Activated T-cell treated with anti-CD3 and anti-CD28 coated beads, Interleukin-2, amount 50 U/mL, for 48 hours (primary cell): Measurements from ENCODE around the gene BRSK2.
"Not testable (repeated sequence)": the region's sequence is repeated elsewhere in the genome, so short reads cannot be mapped to it uniquely, and the experiment has no call there.

Experiments used
- DNase-seq, 2 experiments: peaks; one replicate each; pipeline ENCODE4 v3.0.0-alpha.2; 2020

The BRSK2 gene

DNA sequence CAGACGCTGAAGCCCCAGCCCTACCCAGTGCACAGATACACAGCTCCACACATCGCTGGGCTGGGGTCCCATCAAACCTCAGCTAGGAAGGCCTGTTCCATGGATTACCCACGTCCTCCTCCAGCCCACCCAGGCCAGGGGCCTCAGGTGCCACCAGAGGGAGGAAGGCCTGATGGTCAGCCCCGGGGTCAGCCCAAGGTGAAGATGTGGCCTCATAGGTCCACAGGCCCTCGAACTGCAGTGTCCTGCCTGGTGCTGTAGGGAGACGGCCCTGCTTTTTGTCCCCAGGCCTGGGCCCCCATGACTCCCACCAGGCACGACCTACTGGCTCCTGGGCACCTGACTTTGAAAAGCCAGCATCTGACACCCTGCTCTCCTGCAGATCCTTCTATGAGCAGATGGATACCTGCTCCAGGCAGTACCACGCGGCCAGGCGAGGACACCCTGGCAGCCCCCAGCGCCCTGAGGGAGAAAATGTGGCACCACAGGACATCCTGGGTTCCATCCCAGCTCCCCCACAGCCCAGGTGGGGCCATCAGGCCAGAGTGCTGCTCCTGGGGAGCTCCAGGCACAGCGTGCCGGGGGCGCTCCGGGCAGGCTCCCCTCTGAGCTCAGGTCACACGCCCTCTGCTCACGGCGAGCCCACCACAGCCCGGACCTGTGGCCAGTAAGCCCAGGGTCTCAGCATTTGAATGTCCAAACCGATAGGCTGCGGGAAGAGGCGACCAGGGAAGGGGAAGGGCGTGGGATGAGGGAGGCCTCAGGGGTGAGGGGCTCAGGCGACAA, 112.6 kb downstream of the BRSK2 start:
- no peak for DNase-seq

DNA sequence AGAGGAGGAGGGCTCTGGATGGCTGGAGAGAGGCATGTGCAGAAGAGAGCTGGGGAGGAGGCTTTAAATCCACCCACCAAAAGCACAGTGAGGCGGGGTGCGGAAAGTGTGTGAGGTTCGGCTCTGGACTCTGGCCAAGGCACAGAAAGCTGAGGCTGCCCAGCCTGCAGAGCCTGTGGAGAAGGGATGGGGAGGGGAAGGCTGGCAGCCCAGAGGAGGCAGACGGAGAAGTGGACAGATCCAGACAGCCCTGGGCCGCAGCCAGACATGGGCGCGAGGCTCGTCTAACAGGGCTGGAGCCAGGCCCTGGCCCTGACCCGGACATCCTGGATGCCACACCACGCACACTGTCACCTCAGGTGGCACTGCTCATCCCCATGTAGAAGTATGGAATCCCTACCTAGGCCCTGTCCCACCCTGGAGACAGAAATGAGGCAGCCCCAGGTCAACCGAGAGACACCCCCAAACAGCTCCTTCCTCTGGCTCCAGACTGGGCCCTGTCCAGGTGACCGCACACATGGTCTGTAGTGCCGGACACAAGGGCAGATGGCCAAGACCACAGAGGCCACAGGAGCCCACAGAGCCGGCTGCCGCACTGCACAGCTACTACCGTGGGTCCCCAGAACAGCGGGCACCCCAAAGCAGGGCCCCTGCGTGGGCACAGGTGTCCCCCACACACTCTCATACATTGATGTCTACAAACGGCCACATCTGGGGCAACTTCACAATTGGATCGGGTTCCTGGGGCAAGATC, 113.4 kb downstream of the BRSK2 start:
- DNase-seq, result no peak

DNA sequence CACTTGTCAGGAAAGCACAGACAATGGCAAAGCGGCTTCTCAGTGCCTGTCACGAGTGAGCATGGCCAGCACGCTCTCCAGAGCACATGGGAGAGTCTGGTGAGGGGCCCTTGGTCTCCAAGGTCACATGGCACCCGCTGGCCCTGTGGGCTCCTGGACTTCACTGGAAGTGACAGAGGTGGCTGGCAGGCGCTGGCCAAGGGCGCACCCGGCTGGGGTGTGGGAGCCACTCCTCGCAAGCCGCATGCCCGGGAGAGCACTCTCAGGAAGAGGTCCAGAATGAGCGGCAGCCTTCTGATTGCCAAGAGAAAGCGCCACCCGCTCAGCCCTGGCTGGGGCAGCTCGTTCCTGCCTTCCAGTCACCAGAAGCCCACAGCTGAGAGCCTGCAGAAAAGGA, 114.0 kb downstream of the BRSK2 start:
- DNase-seq, result no peak

DNA sequence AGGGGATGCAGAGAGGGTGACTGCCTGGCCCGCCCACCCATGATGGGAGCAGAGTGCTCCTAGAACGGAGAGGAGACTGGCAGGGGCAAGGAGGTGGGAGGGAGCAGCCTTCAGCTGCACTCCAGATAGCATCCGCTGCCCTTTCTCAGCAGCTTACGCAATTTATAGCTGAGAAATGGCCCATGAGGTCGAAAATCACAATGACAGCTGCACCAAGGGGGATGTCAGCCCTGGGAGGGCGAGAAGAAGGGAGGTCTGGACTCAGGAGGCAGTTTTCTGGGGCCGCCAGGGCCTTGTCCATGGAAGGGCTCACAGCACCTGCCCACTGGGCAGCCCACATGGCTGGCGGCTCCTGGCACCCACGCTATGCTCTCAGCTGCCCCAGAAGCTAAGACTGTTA, 114.4 kb downstream of the BRSK2 start:
- no peak for DNase-seq

DNA sequence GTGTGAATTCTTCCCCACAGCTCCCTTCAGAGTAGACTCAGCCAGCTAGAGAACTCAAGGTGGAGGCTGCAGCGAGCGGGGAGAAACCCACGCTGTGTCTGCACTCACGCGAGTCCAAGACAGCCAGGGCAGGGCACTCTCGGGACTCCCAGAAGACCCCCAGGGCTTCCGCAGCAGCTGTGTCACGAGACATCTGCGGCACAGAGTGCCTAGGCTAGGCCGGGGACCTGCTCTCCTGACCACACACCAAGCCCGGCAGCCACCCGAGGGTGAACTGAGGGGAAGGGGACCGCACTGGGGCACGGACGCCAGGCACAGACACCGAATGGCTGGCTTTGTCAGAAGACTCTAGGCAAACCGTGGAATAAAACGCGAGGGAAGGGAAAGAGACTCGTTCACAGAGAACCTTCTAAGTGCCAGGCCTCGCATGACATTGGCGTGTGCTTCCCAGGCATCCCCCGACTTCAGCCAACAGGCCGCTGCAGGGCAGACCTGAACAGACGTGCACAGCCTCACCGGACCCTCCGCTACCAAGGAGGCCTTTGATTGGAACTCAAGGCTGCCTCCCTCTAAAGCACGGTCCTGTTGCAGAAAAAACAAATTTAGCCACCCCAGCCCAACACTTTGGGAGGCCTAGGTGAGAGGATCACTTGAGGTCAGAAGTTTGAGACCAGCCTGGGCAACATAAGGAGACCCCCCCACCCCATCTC, 115.0 kb downstream of the BRSK2 start:
- DNase-seq, result no peak

DNA sequence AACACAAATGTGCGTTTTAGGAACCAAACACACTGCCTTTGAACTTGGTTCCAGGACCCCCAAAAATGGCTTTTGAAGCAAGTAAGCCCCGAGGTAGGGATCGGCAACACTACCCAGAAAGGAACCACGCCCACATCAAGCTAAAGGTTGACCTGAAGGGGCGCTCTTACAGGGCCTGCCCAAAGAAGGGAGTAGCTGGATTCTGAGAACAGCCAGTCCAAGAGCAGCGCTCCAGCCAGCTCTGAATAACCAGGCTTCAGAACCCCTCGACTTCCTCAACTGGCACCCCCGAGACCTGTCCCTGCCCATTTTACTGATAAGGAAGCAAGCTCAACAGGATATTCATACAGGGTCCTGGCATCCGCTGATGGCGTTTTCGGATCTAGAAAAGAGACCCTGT, 115.7 kb downstream of the BRSK2 start:
- DNase-seq, result no peak

DNA sequence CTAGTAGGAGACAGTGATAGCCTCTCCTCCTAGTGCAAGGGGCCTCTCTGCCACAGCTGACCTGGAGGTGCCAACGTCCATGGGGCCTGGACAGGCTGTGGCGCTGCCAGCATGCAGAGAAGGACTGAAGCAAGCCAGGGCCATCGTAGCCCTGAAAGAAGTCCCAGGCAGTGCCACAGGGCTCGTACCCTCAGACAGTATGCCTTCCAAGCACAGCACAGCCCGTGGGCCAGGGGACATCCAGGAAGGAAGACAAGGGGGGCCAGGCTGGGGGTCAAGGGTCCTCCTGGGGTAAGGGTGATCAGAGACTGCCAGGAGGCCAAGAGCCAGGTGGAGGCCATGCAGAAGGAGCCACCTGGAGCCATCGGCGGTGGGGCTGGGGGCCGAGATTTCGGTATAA, 117.2 kb downstream of the BRSK2 start:
- no peak for DNase-seq

DNA sequence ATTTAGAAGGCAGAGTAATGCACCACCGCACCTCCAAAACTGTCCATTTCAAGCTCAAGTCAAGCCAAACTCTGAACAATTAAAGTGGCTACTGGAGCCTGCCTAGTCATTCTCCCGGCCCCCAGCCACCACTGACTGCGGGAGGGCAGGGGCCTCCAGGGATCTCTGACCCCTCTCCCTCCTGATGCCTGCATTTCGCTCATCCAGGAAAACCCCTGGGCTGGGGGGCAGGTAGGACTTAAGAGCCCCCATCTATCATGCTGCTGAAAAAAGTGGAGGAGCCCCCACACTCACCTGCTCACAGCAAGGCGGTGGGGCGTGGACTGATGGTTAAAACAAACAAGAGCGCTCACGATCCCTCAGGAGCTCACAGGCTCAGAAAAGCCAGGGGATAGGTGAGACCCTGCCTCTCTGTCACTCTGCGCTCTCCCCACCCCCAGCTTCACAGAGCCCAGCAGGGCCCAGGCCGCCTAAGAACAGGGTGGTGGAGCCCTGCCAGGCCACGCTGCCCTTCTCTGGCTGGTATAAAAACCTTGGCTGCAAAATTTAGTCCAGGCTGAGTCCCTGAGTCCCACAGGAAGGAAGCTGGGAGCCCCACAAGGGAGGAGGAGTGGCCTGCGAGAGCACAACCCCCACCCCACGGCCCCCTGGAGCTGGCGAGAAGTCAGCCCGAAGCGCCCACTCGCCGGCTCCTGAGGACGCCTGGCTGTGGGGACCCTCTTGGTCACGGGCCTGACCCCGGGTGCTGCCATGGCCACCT, 117.8 kb downstream of the BRSK2 start:
- no peak for DNase-seq

DNA sequence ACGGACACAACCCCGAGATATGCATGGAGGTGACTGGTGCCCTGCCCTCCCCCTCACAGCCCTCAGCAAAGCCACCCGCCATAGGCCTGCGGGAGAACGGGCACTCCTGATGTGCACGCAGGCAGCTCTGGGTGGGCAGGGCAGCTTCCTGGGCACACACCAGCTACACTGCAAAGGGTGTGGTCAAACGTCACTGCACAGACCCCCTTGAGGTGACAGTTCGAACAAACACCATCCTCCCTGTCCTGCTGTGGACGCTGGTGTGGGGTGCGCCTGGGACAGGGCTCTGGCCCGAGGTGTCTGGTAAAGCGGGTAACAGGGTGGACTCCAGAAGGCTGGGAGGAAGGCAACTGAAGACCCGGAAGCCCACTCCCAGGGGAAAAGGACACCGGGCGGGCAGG, 118.8 kb downstream of the BRSK2 start:
- DNase-seq, result no peak

DNA sequence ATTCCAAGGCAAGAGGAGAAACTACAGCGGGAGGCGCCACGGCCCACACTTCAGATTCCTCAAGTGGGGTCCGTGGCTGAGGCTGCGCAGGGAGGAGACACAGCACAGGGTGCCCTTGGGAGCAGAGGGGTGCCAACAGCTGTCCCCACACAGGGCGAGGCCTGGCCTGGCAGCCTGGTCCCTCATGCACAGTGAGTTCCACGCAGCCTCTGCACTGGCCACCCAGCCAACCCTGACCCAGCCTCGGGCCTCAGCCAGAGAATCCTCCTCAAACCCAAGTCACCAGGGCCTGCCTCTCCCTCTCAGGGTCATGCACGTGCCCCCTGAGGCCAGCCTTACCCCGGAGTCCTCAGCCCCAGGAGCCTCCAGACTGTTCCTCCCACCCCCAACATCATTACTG, 119.3 kb downstream of the BRSK2 start:
- DNase-seq, result no peak

DNA sequence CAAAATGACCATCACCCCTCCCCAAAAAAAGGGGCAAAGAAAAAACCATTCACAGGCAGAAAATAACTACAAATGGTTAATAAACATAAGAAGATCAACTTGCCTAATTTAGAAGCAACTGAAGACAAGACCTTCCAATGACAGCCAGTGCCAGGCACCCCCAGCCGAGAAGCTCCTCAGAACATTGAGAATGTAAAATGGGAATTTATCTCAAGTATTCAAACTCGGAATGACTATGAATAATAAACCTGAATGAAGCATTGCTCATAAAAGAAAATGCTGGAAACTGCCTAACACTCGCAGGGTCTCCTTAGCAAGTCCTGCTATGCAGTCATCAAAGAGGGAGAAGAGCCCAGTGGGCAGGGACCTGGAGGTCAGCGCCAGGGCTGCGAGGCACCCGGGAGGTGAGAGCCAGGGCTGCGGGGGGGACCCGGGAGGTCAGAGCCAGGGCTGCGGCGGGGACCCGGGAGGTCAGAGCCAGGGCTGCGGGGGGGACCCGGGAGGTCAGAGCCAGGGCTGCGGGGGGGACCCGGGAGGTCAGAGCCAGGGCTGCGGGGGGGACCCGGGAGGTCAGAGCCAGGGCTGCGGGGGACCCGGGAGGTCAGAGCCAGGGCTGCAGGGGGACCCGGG, 120.0 kb downstream of the BRSK2 start:
- no peak for DNase-seq

DNA sequence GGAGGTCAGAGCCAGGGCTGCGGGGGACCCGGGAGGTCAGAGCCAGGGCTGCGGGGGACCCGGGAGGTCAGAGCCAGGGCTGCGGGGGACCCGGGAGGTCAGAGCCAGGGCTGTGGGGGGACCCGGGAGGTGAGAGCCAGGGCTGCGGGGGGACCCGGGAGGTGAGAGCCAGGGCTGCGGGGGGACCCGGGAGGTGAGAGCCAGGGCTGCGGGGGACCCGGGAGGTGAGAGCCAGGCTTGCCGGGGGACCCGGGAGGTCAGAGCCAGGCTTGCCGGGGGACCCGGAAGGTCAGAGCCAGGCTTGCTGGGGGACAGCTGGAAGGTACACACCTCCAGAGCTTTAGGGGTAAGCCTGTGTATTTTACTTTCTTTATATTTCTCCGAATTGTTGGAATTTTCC, 120.6 kb downstream of the BRSK2 start:
- not testable (repeated sequence) for DNase-seq

DNA sequence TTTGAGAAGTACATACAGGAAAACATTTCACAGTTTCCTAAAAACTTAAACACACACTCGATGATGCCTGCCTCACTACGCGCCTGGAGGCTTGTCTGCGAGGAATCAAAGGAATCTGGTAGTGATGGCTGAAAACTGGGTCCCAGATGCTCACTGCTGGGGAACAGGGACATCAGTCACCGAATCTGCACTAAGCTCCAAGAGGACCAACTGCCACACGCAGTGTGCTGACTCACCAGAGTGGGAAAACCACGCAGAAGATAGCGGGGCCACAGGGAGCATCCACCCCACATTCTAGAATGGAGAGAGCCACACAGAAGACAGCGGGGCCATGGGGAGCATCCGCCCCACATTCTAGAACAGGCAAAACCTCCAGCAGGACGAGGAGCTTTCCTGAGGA, 121.2 kb downstream of the BRSK2 start:
- DNase-seq, result no peak

DNA sequence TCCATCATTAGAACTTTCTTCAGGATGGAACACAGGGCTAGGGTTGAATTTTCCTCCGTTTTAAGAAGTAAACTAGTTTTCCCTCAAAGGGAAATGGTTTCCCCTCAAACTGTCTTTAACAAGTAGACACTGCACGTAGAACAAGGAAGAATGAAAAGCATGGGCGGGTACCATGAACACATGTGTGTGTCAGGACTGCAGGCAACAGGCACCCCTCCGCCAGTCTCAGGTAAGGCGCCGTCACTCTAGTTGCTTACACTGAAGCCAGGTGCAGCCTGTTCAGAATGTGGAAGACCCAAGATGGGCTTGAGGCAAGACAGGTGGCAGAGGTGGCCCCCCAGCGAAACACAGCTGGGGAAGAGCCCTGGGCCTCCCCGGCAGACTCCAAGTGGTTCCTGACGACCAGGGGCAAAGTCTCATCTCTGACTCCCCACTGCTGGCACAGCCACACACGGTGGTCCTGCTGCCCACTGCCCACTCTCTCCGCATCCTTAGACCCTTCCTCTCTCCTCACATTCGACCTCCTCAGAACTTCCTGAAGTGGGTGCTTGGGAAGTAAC, 122.3 kb downstream of the BRSK2 start:
- no peak for DNase-seq
